HG02852 (cell line): ENCODE data around the gene APMAP.
A peak's percentile ranks its signal among the peaks of the same experiment; 100 is the strongest.
"Not testable (repeated sequence)": the region's sequence is repeated elsewhere in the genome, so short reads cannot be mapped to it uniquely, and the experiment has no call there.

Source experiments
- ATAC-seq: cut with Tn5 transposase; IDR thresholded peaks from one replicate; pipeline ENCODE4 v1.9.1; 2021; ENCODE audit warnings: mild to moderate bottlenecking, moderate library complexity; ENCODE audit not compliant: unreplicated experiment

The APMAP gene

GRCh38 chr20:24936526-24937407 is 55.8 kb downstream of the APMAP start:
- no peak for ATAC-seq

- no peak for ATAC-seq
These were observed 56.6 kb downstream of the APMAP start for GRCh38 chr20:24935766-24936525.

- no peak for ATAC-seq
These were observed 57.4 kb downstream of the APMAP start for GRCh38 chr20:24935140-24935539.

GRCh38 chr20:24934716-24935115 is 57.8 kb downstream of the APMAP start:
- ATAC-seq, result no peak

GRCh38 chr20:24934101-24934661 is 58.4 kb downstream of the APMAP start:
- ATAC-seq, result no peak

GRCh38 chr20:24933266-24933908 is 59.2 kb downstream of the APMAP start:
- ATAC-seq, result no peak

GRCh38 chr20:24931893-24932292 is 60.7 kb downstream of the APMAP start:
- ATAC-seq, result not testable (repeated sequence)

- not testable (repeated sequence) for ATAC-seq
These were observed 61.5 kb downstream of the APMAP start for GRCh38 chr20:24930724-24931688.

- not testable (repeated sequence) for ATAC-seq
These were observed 62.5 kb downstream of the APMAP start for GRCh38 chr20:24929867-24930723.

GRCh38 chr20:24929259-24929658 is 63.3 kb downstream of the APMAP start:
- ATAC-seq, result not testable (repeated sequence)

GRCh38 chr20:24920706-24921105 is 71.8 kb downstream of the APMAP start:
- not testable (repeated sequence) for ATAC-seq

- not testable (repeated sequence) for ATAC-seq
These were observed 72.9 kb downstream of the APMAP start for GRCh38 chr20:24919665-24920064.

- ATAC-seq, result no peak
These were observed 73.7 kb downstream of the APMAP start for GRCh38 chr20:24918579-24919566.

GRCh38 chr20:24917797-24918578 is 74.6 kb downstream of the APMAP start:
- peak; percentile 65 for ATAC-seq

GRCh38 chr20:24917056-24917455 is 75.5 kb downstream of the APMAP start:
- ATAC-seq, result no peak

GRCh38 chr20:24916412-24916811 is 76.1 kb downstream of the APMAP start:
- ATAC-seq, result no peak

GRCh38 chr20:24915892-24916291 is 76.7 kb downstream of the APMAP start:
- ATAC-seq, result no peak
